ENCODE data around the gene CAGE1.
A peak's percentile ranks its signal among the peaks of the same experiment; 100 is the strongest.

DNA sequence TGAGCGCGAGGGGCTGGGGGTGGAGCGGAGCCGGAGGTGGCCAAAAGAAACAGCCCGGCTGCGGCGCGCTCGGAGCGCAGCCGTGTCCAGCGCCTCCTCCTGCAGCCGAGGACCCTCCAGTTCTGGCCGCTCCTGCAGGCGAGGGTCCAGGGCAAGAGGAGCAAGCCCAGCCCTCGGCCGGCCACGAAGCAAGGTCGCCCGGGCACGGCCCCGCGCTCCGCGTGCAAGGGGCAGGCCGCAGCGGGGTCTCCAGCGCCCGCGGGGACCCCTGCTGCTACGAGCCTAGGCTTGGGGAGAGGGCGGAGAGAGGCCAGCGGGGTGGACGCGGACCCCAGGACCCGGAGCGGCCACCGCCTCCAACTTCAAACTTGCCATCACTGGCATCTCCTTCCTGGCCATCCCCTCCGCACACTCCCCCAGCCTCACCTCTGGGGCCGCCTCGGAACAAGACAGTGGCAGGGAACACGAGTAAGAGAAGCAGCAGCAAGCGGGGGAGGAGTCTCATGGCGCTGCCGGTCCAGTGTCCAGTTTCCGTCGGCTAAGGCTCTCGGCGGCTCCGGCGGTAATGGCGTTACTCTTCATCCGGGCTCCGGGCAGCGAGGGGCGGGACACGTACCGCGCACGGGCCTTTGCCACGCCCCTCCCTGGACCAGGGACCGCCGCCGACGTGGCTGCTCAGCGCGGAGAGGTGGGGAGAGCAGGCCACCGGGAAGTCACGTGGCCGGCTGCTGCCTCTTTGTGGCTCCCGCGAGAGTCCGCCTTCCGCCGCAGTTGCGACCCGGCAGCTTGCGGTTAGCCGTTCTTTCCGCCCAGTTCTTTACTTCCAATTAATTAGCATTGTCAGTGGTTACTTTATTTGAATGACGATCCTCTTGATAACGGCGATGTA, 76.7 kb downstream of the CAGE1 start, which contains the start of gene SSR1:
- TF ChIP-seq, protein P1, sequence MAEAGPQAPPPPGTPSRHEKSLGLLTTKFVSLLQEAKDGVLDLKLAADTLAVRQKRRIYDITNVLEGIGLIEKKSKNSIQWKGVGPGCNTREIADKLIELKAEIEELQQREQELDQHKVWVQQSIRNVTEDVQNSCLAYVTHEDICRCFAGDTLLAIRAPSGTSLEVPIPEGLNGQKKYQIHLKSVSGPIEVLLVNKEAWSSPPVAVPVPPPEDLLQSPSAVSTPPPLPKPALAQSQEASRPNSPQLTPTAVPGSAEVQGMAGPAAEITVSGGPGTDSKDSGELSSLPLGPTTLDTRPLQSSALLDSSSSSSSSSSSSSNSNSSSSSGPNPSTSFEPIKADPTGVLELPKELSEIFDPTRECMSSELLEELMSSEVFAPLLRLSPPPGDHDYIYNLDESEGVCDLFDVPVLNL (IDR thresholded peaks at IDR 0.05; ENCODE audit: low read depth, low read length) = no peak
- peak; percentile 96 for TF ChIP-seq POLR2A (IDR thresholded peaks at IDR 0.05; ENCODE audit: low read depth, low read length)
- no peak for TF ChIP-seq SRF (IDR thresholded peaks at IDR 0.05; ENCODE audit: low read depth in 2 of 2, low read length in 2 of 2)
- TF ChIP-seq NRF1 (conservative IDR thresholded peaks at IDR 0.05; ENCODE audit: low read depth, low read length) = 0 out of 2 replicates have a peak, but pooled peaks have one; percentile 22
- TF ChIP-seq, protein P2, sequence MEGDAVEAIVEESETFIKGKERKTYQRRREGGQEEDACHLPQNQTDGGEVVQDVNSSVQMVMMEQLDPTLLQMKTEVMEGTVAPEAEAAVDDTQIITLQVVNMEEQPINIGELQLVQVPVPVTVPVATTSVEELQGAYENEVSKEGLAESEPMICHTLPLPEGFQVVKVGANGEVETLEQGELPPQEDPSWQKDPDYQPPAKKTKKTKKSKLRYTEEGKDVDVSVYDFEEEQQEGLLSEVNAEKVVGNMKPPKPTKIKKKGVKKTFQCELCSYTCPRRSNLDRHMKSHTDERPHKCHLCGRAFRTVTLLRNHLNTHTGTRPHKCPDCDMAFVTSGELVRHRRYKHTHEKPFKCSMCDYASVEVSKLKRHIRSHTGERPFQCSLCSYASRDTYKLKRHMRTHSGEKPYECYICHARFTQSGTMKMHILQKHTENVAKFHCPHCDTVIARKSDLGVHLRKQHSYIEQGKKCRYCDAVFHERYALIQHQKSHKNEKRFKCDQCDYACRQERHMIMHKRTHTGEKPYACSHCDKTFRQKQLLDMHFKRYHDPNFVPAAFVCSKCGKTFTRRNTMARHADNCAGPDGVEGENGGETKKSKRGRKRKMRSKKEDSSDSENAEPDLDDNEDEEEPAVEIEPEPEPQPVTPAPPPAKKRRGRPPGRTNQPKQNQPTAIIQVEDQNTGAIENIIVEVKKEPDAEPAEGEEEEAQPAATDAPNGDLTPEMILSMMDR (IDR thresholded peaks at IDR 0.05 in 2 of 3, conservative IDR thresholded peaks at IDR 0.05 in 1 of 3; ENCODE audit: control insufficient read depth in 2 of 3, extremely low read depth in 1 of 3, insufficient read depth in 1 of 3, low read depth in 3 of 3, low read length in 3 of 3) = no peak
- no peak for TF ChIP-seq SMAD1 (IDR thresholded peaks at IDR 0.05; ENCODE audit: low read depth, partially characterized antibody)
- no peak for TF ChIP-seq PAX5 (IDR thresholded peaks at IDR 0.05; ENCODE audit: borderline replicate concordance, low read depth, low read length)
- TF ChIP-seq POLR2AphosphoS5 (IDR thresholded peaks at IDR 0.05; ENCODE audit: low read length) = peak; percentile 89; the same call in 1 of the 2 replicates
- TF ChIP-seq CBFB (IDR thresholded peaks at IDR 0.05; ENCODE audit: low read depth) = peak; percentile 99
- peak; percentile 77 for TF ChIP-seq IKZF1 (conservative IDR thresholded peaks at IDR 0.05)
- no peak for TF ChIP-seq NFYA (IDR thresholded peaks at IDR 0.05; ENCODE audit: borderline replicate concordance, low read depth, low read length)
- no peak for TF ChIP-seq CHD1 (IDR thresholded peaks at IDR 0.05; ENCODE audit: low read depth, low read length)
- no peak for TF ChIP-seq SMC3 (IDR thresholded peaks at IDR 0.05; ENCODE audit: borderline replicate concordance, low read length)

Data from GM12878 (cell line).